NCI-H510A (cell line): ENCODE results near the gene CRACDL.
"Not testable (repeated sequence)": the region's sequence is repeated elsewhere in the genome, so short reads cannot be mapped to it uniquely, and the experiment has no call there.

ENCODE experiments used
- DNase-seq: peaks from one replicate; lab custom pipeline; 2025; lab: John Stamatoyannopoulos, UW

The CRACDL gene

GRCh38 chr2:98776136-98776535 is 159.9 kb downstream of the CRACDL start:
- no peak for DNase-seq

- DNase-seq, result no peak
Observed at GRCh38 chr2:98775146-98775986, 160.7 kb downstream of the CRACDL start.

GRCh38 chr2:98773907-98774306 is 162.1 kb downstream of the CRACDL start:
- DNase-seq, result no peak

GRCh38 chr2:98773169-98773568 is 162.9 kb downstream of the CRACDL start:
- DNase-seq, result no peak

GRCh38 chr2:98772536-98772935 is 163.5 kb downstream of the CRACDL start:
- no peak for DNase-seq

GRCh38 chr2:98771721-98772524 is 164.1 kb downstream of the CRACDL start:
- no peak for DNase-seq

GRCh38 chr2:98771264-98771663 is 164.8 kb downstream of the CRACDL start:
- no peak for DNase-seq

- DNase-seq, result peak; percentile 84
Observed at GRCh38 chr2:98769784-98770183, 166.2 kb downstream of the CRACDL start.

- DNase-seq, result no peak
Observed at GRCh38 chr2:98769114-98769476, 166.9 kb downstream of the CRACDL start.

GRCh38 chr2:98768384-98769113 is 167.5 kb downstream of the CRACDL start:
- no peak for DNase-seq

GRCh38 chr2:98764499-98764898 is 171.5 kb downstream of the CRACDL start:
- no peak for DNase-seq

GRCh38 chr2:98763209-98763951 is 172.6 kb downstream of the CRACDL start:
- DNase-seq, result no peak

- no peak for DNase-seq
Observed at GRCh38 chr2:98761909-98762308, 174.1 kb downstream of the CRACDL start.

- no peak for DNase-seq
Observed at GRCh38 chr2:98761267-98761781, 174.7 kb downstream of the CRACDL start.

GRCh38 chr2:98759827-98760625 is 176.0 kb downstream of the CRACDL start:
- DNase-seq, result no peak

- no peak for DNase-seq
Observed at GRCh38 chr2:98759338-98759737, 176.7 kb downstream of the CRACDL start.

- DNase-seq, result no peak
Observed at GRCh38 chr2:98757904-98758421, 178.1 kb downstream of the CRACDL start.

GRCh38 chr2:98753801-98754200 is 182.2 kb downstream of the CRACDL start:
- DNase-seq, result no peak

- not testable (repeated sequence) for DNase-seq
Observed at GRCh38 chr2:98752711-98753110, 183.3 kb downstream of the CRACDL start.

GRCh38 chr2:98751748-98752147 is 184.3 kb downstream of the CRACDL start:
- no peak for DNase-seq
